Liver (tissue), 3 donors: ENCODE results near the gene CRB1.

Experiments
- ATF3 ChIP-seq: IDR thresholded peaks from 2 replicates; pipeline ENCODE4 v1.6.1; 2016; ENCODE audit warnings: antibody characterized with exemption
- EGR1 ChIP-seq, 2 donors: IDR thresholded peaks; 2 replicates each; pipeline ENCODE4 v1.6.1; 2016 to 2018; ENCODE audit warnings: antibody characterized with exemption in 2 of 2, low read depth in 2 of 2
- YY1 ChIP-seq: IDR thresholded peaks from 2 replicates; pipeline ENCODE4 v1.6.1; 2016; ENCODE audit warnings: antibody characterized with exemption, mild to moderate bottlenecking
- ZBTB33 ChIP-seq: IDR thresholded peaks from 2 replicates; pipeline ENCODE4 v1.6.1; 2016; ENCODE audit warnings: antibody characterized with exemption
- TF ChIP-seq, protein P1 (sequence below): fragments of 150-350 bp; IDR thresholded peaks from 2 replicates; pipeline ENCODE4 v1.5.1; 2017; ENCODE audit warnings: improper control_type of control experiment, low read depth, low read length; ENCODE audit not compliant: missing input control
- TF ChIP-seq, protein P2 (sequence below): IDR thresholded peaks from 2 replicates; pipeline ENCODE4 v1.6.1; 2016; ENCODE audit warnings: antibody characterized with exemption
- donor health status: healthy.
- donor health status: healthy.

GRCh38 chr1:197358959-197359358, 90.9 kb downstream of the CRB1 start:
- TF ChIP-seq, protein P1, sequence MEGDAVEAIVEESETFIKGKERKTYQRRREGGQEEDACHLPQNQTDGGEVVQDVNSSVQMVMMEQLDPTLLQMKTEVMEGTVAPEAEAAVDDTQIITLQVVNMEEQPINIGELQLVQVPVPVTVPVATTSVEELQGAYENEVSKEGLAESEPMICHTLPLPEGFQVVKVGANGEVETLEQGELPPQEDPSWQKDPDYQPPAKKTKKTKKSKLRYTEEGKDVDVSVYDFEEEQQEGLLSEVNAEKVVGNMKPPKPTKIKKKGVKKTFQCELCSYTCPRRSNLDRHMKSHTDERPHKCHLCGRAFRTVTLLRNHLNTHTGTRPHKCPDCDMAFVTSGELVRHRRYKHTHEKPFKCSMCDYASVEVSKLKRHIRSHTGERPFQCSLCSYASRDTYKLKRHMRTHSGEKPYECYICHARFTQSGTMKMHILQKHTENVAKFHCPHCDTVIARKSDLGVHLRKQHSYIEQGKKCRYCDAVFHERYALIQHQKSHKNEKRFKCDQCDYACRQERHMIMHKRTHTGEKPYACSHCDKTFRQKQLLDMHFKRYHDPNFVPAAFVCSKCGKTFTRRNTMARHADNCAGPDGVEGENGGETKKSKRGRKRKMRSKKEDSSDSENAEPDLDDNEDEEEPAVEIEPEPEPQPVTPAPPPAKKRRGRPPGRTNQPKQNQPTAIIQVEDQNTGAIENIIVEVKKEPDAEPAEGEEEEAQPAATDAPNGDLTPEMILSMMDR, result no peak
- TF ChIP-seq YY1 (no peak), ATF3 (no peak), EGR1 (IDR thresholded peaks at IDR 0.05; ENCODE audit: low read depth in 2 of 2) (no peak), ZBTB33 (no peak)
- TF ChIP-seq, protein P2, sequence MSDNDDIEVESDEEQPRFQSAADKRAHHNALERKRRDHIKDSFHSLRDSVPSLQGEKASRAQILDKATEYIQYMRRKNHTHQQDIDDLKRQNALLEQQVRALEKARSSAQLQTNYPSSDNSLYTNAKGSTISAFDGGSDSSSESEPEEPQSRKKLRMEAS, result no peak
